ENCODE measurements around the gene MCCC1. TPM values are rescaled to one million over a fixed set of nuclear protein-coding genes. Genes with fewer than 3 reads are reported as not detected.

Gene MCCC1
- total RNA-seq, 1 experiment from 2014 or later: 17.5 TPM

DNA sequence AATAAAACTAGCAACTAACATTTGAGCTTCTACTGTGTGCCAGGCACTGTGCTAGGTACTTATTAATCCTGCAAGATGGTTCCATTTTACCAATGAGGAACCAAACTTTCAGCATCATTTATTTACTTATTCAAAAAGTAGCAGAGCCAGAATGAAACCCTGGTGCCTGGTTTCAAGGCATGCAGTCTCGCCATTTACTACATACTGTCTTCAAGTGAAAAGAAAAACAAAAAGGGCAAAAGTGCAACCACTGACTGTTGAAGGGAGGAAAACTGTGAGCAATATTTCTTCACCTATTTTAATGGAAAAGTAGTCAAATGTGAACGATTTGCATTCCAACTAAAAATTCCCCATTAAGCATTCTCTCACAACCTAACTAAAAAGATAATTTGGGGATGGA, 127.7 kb downstream of the MCCC1 start:
- Histone ChIP-seq H3K36me3 (no peaks in the 10 kb centered on the region), H3K27me3 (no peaks in the 10 kb centered on the region), H3K9me3 (replicated peaks) (no peaks in the 10 kb centered on the region), H3K4me1 (no peaks in the 10 kb centered on the region), H3K27ac (no peak overlapping the region), H3K4me3 (no peak overlapping the region)
- DNase-seq: no peak

DNA sequence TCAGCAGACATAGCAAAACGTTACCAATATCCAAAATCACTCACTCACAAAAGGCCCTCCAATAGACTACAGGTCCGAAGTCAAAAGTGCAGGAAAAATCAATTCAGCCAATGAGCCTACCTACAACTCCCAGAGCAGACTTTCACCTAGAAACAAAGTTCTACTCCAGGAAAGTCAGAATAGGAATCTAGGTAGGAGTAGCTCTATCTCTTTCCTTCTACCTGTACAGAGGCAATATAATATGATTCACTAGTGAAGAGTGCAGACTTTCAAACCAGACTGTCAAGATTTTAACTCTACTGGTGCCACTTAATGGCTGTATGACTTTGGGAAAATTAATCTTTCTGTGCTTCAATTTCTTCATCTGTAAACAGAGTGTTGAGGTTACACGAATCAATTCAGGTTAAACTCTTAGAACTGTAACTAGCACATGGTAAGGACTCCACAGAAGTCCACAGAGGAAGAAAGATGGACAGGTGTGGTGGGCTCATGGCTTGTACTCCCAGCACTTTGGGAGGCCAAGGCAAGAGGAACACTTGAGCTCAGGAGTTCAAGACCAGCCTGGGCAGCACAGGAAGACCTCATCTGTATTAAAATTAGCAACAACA, 128.4 kb downstream of the MCCC1 start:
- no peak overlapping the region for H3K27ac ChIP-seq
- H3K27me3 ChIP-seq: no peaks in the 10 kb centered on the region
- no peaks in the 10 kb centered on the region for H3K4me1 ChIP-seq
- H3K36me3 ChIP-seq: no peaks in the 10 kb centered on the region
- no peak overlapping the region for H3K4me3 ChIP-seq
- no peaks in the 10 kb centered on the region for H3K9me3 ChIP-seq (replicated peaks)
- no peak for DNase-seq

DNA sequence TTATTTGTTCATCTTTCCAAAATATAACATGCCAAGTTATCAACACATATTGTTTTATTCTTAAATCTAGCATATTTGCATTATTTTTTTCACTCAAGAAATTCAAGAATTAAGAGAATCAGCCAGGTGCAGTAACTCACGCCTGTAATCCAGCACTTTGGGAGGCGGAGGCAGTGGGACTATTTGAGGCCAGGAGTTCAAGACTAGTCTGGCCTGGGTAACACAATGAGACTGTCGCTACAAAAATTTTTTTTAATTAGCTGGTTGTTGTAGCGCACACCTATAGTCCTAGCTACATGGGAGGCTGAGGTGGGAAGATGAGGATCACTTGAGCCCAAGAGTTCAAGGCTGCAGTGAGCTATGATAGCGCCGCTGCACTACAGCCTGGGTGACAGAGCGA, 129.4 kb downstream of the MCCC1 start:
- no peak for DNase-seq
- H3K36me3 ChIP-seq: peaks cover 3% of the 10 kb centered on the region; the same call in 1 of the 2 replicates
- no peaks in the 10 kb centered on the region for H3K4me1 ChIP-seq
- H3K27me3 ChIP-seq: no peaks in the 10 kb centered on the region
- no peaks in the 10 kb centered on the region for H3K9me3 ChIP-seq (replicated peaks)
- H3K27ac ChIP-seq: no peak overlapping the region
- H3K4me3 ChIP-seq: no peak overlapping the region

DNA sequence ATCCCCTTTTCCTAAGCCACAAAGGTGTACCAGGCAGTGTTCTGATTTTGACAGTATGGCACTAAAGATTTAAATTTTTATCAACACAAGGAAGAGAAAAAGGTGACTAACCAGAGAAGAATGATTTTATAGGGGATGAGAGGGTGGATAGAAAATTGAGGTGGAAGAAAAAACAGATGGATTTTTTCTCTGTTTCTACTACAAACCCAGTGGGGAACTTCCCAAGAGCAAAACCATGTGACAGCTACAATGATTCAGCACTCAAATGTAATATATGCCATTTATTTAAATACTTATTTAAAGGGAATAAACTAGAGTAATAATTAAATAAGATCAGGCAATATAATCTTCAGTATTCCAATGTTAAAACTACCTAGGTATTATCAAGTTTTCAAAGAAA, 130.0 kb downstream of the MCCC1 start:
- H3K27me3 ChIP-seq: no peaks in the 10 kb centered on the region

DNA sequence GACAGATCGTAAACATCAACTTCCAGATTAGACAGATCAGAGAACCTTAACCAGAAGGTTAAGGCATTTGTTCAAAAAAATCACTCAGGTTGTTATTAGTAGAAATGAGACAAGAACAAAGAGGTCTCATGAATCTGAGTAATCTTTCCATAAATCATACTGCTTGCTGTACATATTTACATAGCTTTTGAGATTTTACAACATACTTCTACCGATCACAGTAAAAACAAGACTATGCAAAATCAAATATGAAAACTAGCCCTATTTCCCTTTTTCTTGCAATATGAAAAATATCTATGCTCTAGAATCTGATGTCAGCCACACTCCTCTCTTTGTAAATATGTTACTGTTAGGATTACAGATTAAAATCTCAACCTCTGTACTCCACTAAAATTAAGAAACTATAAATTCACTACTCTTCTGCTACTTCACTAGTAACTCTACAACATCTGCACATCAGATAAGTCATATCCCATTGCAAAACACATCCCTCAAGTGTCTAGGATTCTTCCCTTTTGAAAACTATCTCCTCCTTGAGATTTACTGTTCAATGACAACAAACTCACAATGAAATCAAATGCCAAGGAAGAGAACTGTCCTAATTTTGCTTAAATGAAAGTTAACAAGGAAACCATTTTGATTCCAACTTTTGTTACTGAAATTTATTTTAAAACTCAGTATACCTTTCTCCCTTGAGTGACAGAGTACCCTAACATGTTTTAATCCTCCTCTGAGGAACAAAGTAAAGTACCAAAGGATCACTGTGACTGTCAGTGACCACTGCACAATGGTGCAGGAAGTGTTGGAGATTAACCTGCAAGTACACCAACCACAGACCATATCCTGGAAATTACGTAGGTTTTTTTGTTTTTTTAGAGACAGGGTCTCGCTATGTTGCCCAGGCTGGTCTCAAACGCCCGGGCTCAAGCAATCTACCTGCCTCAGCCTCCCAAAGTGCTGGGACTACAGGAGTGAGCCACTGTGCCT, 131.8 kb downstream of the MCCC1 start:
- Histone ChIP-seq H3K27me3 (no peaks in the 10 kb centered on the region), H3K4me1 (no peaks in the 10 kb centered on the region), H3K27ac (no peak overlapping the region), H3K4me3 (no peak overlapping the region), H3K9me3 (replicated peaks) (no peaks in the 10 kb centered on the region), H3K36me3 (peaks cover 3% of the 10 kb centered on the region; the same call in 1 of the 2 replicates)
- no peak for DNase-seq

More for the DNA sequence above, 130.0 kb downstream of the MCCC1 start:
- no peak overlapping the region for H3K27ac ChIP-seq
- H3K36me3 ChIP-seq: peaks cover 3% of the 10 kb centered on the region; the same call in 1 of the 2 replicates
- H3K9me3 ChIP-seq (replicated peaks): no peaks in the 10 kb centered on the region
- H3K4me1 ChIP-seq: no peaks in the 10 kb centered on the region
- no peak overlapping the region for H3K4me3 ChIP-seq
- no peak for DNase-seq

DNA sequence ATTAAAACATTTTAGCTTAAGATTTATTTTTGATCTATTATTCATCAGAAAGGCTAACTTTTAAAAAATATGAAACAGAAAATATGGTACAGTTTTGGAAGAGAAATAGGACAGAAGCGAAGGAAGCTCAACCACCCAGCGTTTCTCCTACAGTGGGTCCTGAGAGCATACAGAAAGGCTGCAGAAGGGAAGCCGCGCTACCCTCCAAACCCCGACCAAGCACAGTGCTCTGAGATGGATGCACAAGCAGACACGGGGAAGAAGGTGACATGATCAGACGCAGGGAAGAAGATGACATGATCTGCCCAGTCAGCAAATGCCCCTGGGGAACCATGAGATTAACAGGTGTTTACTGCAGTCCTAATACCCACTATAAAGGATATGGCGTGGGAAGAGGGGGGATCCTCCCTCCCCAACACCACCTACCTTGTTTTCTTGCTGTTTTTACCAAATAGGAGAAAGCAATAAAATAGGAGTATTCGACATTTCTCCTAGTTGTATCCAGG, 133.4 kb downstream of the MCCC1 start:
- H3K9me3 ChIP-seq (replicated peaks): no peaks in the 10 kb centered on the region
- no peak for DNase-seq
- H3K27me3 ChIP-seq: no peaks in the 10 kb centered on the region
- no peak overlapping the region for H3K27ac ChIP-seq
- no peaks in the 10 kb centered on the region for H3K4me1 ChIP-seq
- H3K4me3 ChIP-seq: no peak overlapping the region
- H3K36me3 ChIP-seq: peaks cover 8% of the 10 kb centered on the region

Other genes with a start within 250 kb of the MCCC1 start
- 33.7 and 34.5 TPM in 2 replicates for gene DCUN1D1, start 119.0 kb downstream of the MCCC1 start, total RNA-seq (2014; rRNA removed; shearing (Covaris generic))
- gene LAMP3, start 63.2 kb upstream of the MCCC1 start, total RNA-seq (2014; rRNA removed; shearing (Covaris generic)): 0.02 and 0.05 TPM in 2 replicates
- gene B3GNT5, start 153.8 kb upstream of the MCCC1 start, total RNA-seq (2014; rRNA removed; shearing (Covaris generic)): 16.5 and 19.7 TPM in 2 replicates